Tibial nerve (tissue), 4 donors: ENCODE results near the gene TESK1.

ENCODE experiments used
- CTCF ChIP-seq, 5 experiments: fragments of 200-600 bp in 3 of 5; fragments of 450-650 bp in 2 of 5; sonication (generic) in 3 of 5; IDR thresholded peaks; one replicate each; pipeline ENCODE4 v1.5.1; 2016 to 2019; ENCODE audit warnings: antibody characterized with exemption in 5 of 5, mild to moderate bottlenecking in 3 of 5, moderate library complexity in 2 of 5
- EP300 ChIP-seq, 2 donors: sonication (generic); formaldehyde crosslinking; IDR thresholded peaks; one replicate each; pipeline ENCODE4 v1.6.1; 2017; ENCODE audit warnings: antibody characterized with exemption in 2 of 2, mild to moderate bottlenecking in 1 of 2
- POLR2A ChIP-seq, 2 donors: fragments of 450-650 bp; IDR thresholded peaks; one replicate each; pipeline ENCODE4 v1.6.1; 2017; ENCODE audit warnings: antibody characterized with exemption in 2 of 2, mild to moderate bottlenecking in 2 of 2, moderate library complexity in 2 of 2

- no peak for TF ChIP-seq POLR2A (IDR thresholded peaks at IDR 0.05)
- peak in 2 of 5 experiments; percentile 5 to 24 for TF ChIP-seq CTCF (IDR thresholded peaks at IDR 0.05)
- no peak for TF ChIP-seq EP300 (IDR thresholded peaks at IDR 0.05)
Measured at GRCh38 chr9:35616681-35617459, 11.8 kb downstream of the TESK1 start.
